ENCODE measurements around the gene AMT. TPM values are rescaled to one million over a fixed set of nuclear protein-coding genes. Genes with fewer than 3 reads are reported as not detected.
A peak's percentile ranks its signal among the peaks of the same experiment; 100 is the strongest.

The AMT gene
- total and polyA plus RNA-seq, 8 donors: 9.2 to 43.5 (median 14.3) TPM

GRCh38 chr3:49427586-49427985, 5.3 kb upstream of the AMT start:
- H3K4me1 ChIP-seq: peaks cover 7 to 16% (median 11%) of the 10 kb centered on the region in 3 donors
- H3K9me3 ChIP-seq: no peaks in the 10 kb centered on the region
- FAIRE-seq (no peak), ATAC-seq (no peak), DNase-seq (no peak)
- no peak overlapping the region for H3K4me3 ChIP-seq
- H3K36me3 ChIP-seq: peaks cover 0 to 6% (median 0%) of the 10 kb centered on the region in 3 donors
- intact Hi-C loops (cut with DNase I): no loop called here
- WGBS, 2 donors: 92 to 96% methylated on average over 2 of the region's 2 CpGs
- TF ChIP-seq CTCF (IDR thresholded peaks at IDR 0.05): no peak
- H3K27ac ChIP-seq: no peak overlapping the region
- H3K27me3 ChIP-seq: no peaks in the 10 kb centered on the region

- Histone ChIP-seq H3K27ac (no peak overlapping the region), H3K4me1 (peaks cover 7 to 25% (median 12%) of the 10 kb centered on the region in 3 donors), H3K36me3 (peaks cover 0 to 6% (median 0%) of the 10 kb centered on the region in 3 donors), H3K27me3 (no peaks in the 10 kb centered on the region), H3K9me3 (no peaks in the 10 kb centered on the region), H3K4me3 (no peak overlapping the region)
- no peak for DNase-seq
- 92 to 95% methylated on average over 6 of the region's 6 CpGs for WGBS, 2 donors
- no peak for FAIRE-seq
- ATAC-seq: no peak
- TF ChIP-seq CTCF (IDR thresholded peaks at IDR 0.05): no peak
- intact Hi-C loops (cut with DNase I): no loop called here
Observed at GRCh38 chr3:49424816-49425215, 2.5 kb upstream of the AMT start.

GRCh38 chr3:49421890-49422378, 339 bp downstream of the AMT start:
- FAIRE-seq (no peak), DNase-seq (peak in 1 of 6 donors; percentile 77)

GRCh38 chr3:49417516-49418120, 4.7 kb downstream of the AMT start:
- WGBS, 2 donors: 76 to 78% methylated on average over 13 of the region's 13 CpGs
- FAIRE-seq (no peak), ATAC-seq (no peak), DNase-seq (peak in 1 of 6 donors; percentile 62)
- intact Hi-C loops (cut with DNase I): no loop called here
- peaks cover 0 to 9% (median 1%) of the 10 kb centered on the region in 3 donors for H3K4me1 ChIP-seq
- peaks cover 0 to 6% (median 0%) of the 10 kb centered on the region in 3 donors for H3K36me3 ChIP-seq
- no peaks in the 10 kb centered on the region for H3K27me3 ChIP-seq
- no peaks in the 10 kb centered on the region for H3K9me3 ChIP-seq
- TF ChIP-seq CTCF (IDR thresholded peaks at IDR 0.05): no peak
- H3K27ac ChIP-seq: no peak overlapping the region
- no peak overlapping the region for H3K4me3 ChIP-seq

More at GRCh38 chr3:49421890-49422378, 339 bp downstream of the AMT start:
- no peak for TF ChIP-seq CTCF (IDR thresholded peaks at IDR 0.05)
- H3K9me3 ChIP-seq: no peaks in the 10 kb centered on the region
- no peaks in the 10 kb centered on the region for H3K27me3 ChIP-seq
- intact Hi-C loops (cut with DNase I): no loop called here
- peak overlapping the region; percentile 41 to 69 (median 58) for H3K27ac ChIP-seq
- peaks cover 0 to 12% (median 0%) of the 10 kb centered on the region in 3 donors for H3K36me3 ChIP-seq
- WGBS, 2 donors: 10 to 14% methylated on average over 14 of the region's 14 CpGs
- ATAC-seq: peak; percentile 36 to 58 (median 44)
- H3K4me1 ChIP-seq: peaks cover 7 to 20% (median 12%) of the 10 kb centered on the region in 3 donors
- H3K4me3 ChIP-seq: peak overlapping the region; percentile 16 to 56 (median 41)

GRCh38 chr3:49416867-49417266, 5.4 kb downstream of the AMT start:
- Histone ChIP-seq H3K36me3 (peaks cover 0 to 6% (median 0%) of the 10 kb centered on the region in 3 donors), H3K9me3 (no peaks in the 10 kb centered on the region), H3K4me3 (no peak overlapping the region), H3K27me3 (no peaks in the 10 kb centered on the region), H3K27ac (no peak overlapping the region), H3K4me1 (peaks cover 0 to 7% (median 0%) of the 10 kb centered on the region in 3 donors)
- FAIRE-seq (no peak), ATAC-seq (no peak), DNase-seq (no peak)
- intact Hi-C loops (cut with DNase I): no loop called here
- no peak for TF ChIP-seq CTCF (IDR thresholded peaks at IDR 0.05)
- 93 to 98% methylated on average over 2 of the region's 2 CpGs for WGBS, 2 donors
